ENCODE data around the gene SDSL.

Gene SDSL

DNA sequence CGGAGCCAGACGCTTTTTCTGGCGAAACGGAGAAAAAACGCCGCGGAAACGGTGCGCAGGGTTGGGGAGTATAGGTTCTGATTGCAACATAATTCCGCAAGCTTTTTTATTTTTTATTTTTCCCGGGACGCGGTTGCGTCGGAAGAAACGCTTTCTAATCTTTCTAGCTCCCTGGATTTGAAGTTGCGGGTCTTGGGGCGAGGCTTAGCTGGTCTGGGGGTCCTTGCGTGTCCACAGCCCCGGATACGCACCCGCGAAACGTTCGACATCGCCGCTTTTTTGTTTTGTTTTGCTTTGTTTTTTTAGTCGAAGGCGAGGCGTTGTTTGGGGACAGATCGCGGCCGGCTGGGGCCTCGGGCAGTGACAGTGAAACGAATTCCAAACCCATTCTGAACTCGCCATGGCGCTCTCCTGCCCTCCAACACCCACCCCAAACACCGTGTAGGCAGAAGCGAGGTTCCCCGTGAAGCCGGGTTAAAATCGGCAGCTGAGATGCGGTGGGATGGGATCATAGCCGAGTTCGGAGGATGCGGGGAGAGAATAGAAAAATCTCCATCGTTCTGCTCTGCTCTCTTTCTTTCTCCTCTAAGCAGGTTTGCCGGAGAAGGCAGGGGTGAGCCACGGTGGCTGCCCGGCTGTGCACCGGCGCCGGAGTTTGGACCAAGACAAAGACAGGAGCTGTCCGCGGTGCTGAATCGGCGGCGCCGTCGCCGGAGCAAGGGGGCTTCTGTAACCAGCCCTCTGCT is 57.6 kb downstream of the SDSL start:
- no peak for DNase-seq (ENCODE audit: low read depth, low spot score)

DNA sequence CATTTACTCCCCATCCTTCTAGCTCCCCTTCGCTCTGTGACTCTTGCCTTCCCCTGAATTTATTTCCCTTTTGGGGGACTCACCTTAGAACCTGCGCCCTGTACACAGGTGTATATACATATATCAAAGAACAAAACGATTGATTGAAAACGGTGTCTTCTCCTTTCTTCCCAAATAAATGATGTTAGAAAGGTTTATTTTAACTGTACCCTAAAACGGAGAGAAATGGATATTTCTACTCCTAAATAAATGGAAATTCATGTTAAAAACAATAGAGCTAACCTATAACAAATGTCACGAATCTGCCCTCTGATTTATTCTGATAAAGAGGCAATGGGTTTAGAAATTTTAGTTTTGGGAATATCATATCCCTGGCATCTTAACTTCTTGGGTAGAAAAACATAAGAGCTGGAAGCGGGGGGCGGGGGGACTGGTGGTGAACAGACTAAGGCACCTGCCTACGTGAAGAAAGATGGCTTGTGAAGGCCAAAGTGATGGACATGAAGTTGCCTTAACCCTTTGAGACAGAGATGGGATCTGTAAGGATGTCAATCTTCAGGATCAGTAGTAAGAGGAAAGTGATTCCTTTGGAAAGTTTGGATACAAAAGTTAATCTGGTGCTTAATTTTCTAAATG is 58.3 kb downstream of the SDSL start:
- no peak for DNase-seq (ENCODE audit: low read depth, low spot score)

GRCh38 chr12:113482334-113482733 is 60.2 kb downstream of the SDSL start:
- DNase-seq (ENCODE audit: low read depth, low spot score), result no peak

DNA sequence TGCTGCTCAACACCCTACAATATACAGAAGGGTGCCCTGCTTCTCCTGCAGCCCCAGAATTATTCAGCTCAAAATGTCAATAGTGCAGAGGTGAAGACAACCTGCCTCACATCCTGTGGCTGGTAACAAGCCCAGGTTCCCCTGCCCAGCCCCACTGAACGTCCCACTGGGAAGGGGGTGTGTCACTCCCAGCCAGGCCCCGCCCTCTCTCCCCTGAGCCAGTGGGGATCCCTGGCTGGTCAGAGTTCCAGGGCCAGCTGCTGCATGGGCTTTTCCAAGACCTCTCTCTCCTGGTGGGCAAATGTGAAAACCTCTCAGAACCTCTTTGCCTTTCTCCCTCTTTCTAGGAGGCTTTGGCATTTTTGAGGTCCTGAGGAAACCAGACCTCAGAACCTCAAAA is 63.1 kb downstream of the SDSL start:
- no peak for DNase-seq (ENCODE audit: low read depth, low spot score)

DNA sequence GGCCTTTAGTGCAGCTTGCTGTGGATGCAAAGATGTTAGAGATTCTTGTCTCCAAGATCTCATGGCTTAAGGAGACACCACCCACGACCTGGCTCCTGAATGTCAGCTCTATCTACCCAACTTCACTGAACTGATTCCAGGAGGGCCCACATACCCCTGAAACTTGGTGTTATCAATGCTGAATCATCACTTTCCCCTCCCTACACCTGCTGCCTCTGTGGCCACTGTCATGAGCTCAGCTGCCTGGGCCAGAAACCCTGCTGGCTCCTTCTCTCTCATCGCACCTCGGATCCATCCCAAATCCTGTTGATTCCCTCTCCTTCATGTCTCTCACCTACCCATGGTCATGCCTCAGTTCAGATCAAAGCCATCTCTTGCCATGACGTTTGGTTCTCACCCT is 64.5 kb downstream of the SDSL start:
- DNase-seq (ENCODE audit: low read depth, low spot score), result no peak

Measured in iPS DF 19.7 (cell line).